ENCODE results near the gene CALML3.

DNA sequence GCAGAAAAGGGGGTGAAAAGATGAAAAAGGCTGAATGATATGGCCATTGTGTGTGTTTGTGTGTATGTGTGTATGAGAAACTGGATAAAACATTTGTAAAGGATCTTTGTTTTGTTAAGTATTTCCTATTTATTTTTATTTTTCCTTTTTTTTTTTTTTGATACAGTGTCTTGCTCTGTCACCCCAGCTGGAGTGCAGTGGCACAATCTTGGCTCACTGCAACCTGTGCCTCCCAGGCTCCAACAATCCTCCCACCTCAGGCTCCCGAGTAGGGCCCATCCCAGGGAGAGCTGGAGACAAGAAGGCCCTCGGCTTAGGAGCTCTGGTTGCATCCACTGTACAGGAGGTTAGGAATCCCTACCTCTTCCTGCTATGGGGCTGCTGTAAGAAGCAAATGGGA, 18.5 kb upstream of the CALML3 start:
- TF ChIP-seq, protein P1, sequence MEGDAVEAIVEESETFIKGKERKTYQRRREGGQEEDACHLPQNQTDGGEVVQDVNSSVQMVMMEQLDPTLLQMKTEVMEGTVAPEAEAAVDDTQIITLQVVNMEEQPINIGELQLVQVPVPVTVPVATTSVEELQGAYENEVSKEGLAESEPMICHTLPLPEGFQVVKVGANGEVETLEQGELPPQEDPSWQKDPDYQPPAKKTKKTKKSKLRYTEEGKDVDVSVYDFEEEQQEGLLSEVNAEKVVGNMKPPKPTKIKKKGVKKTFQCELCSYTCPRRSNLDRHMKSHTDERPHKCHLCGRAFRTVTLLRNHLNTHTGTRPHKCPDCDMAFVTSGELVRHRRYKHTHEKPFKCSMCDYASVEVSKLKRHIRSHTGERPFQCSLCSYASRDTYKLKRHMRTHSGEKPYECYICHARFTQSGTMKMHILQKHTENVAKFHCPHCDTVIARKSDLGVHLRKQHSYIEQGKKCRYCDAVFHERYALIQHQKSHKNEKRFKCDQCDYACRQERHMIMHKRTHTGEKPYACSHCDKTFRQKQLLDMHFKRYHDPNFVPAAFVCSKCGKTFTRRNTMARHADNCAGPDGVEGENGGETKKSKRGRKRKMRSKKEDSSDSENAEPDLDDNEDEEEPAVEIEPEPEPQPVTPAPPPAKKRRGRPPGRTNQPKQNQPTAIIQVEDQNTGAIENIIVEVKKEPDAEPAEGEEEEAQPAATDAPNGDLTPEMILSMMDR (IDR thresholded peaks at IDR 0.05; ENCODE audit: low read length) = no peak
- TF ChIP-seq EZH2 (IDR thresholded peaks at IDR 0.05; ENCODE audit: borderline replicate concordance, low read length) = no peak

All from OCI-LY1 (cell line).